Gastrocnemius medialis (tissue), 4 donors: ENCODE results near the gene SLAMF7. TPM values are rescaled to one million over a fixed set of nuclear protein-coding genes. Genes with fewer than 3 reads are reported as not detected.
"Not testable (repeated sequence)": the region's sequence is repeated elsewhere in the genome, so short reads cannot be mapped to it uniquely, and the experiment has no call there.

Source experiments
- ATAC-seq, 2 donors: fragments of 150-250 bp; one replicate each; pipeline ENCODE4 v1.9.1; 2016
- DNase-seq, 2 donors: peaks; one replicate each; pipeline ENCODE4 v3.0.0-alpha.2; 2019
- H3K27ac ChIP-seq, 4 donors: fragments of 200-600 bp; sonication (generic); 1 replicate in 1 of 4; 2 replicates in 3 of 4; pipeline ENCODE4 v1.5.1; 2016 to 2018; ENCODE audit warnings: mild to moderate bottlenecking in 2 of 4, moderate library complexity in 1 of 4
- H3K27me3 ChIP-seq, 3 donors: fragments of 200-600 bp; sonication (generic) in 2 of 3; 1 replicate in 1 of 3; 2 replicates in 2 of 3; pipeline versions ENCODE4 v1.5.1 to v1.6.0; 2016 to 2019; ENCODE audit warnings: mild to moderate bottlenecking in 1 of 3, moderate library complexity in 1 of 3
- H3K36me3 ChIP-seq, 2 donors: fragments of 200-600 bp; sonication (generic) in 1 of 2; one replicate each; pipeline ENCODE4 v1.5.1; 2017 to 2018
- H3K4me1 ChIP-seq, 2 donors: fragments of 200-600 bp; sonication (generic) in 1 of 2; one replicate each; pipeline ENCODE4 v1.5.1; 2016 to 2017; ENCODE audit warnings: mild to moderate bottlenecking in 2 of 2
- H3K4me3 ChIP-seq, 4 donors: fragments of 200-600 bp; sonication (generic) in 3 of 4; 1 replicate in 1 of 4; 2 replicates in 3 of 4; pipeline ENCODE4 v1.5.1; 2016 to 2019; ENCODE audit warnings: mild to moderate bottlenecking in 2 of 4
- H3K9me3 ChIP-seq, 3 donors: fragments of 200-600 bp; sonication (generic) in 2 of 3; 1 replicate in 1 of 3; 2 replicates in 2 of 3; pipeline ENCODE4 v1.5.1; 2016 to 2019
- CTCF ChIP-seq, 5 experiments: fragments of 450-650 bp in 3 of 5; fragments of 200-600 bp in 2 of 5; sonication (generic) in 2 of 5; IDR thresholded peaks in 4 of 5; conservative IDR thresholded peaks in 1 of 5; 1 replicate in 4 of 5; 2 replicates in 1 of 5; pipeline ENCODE4 v1.5.1; 2016 to 2019; ENCODE audit warnings: antibody characterized with exemption in 5 of 5, mild to moderate bottlenecking in 3 of 5, moderate library complexity in 3 of 5
- POLR2A ChIP-seq, 2 donors: fragments of 450-650 bp; IDR thresholded peaks; one replicate each; pipeline ENCODE4 v1.6.1; 2017; ENCODE audit warnings: antibody characterized with exemption in 2 of 2, mild to moderate bottlenecking in 2 of 2, moderate library complexity in 2 of 2
- in situ Hi-C, 4 donors: fragments of 200-750 bp; cut with MboI; loops; one replicate each; pipeline versions ENCODE4 v1.15.0 to v1.8.0; 2017; ENCODE audit warnings: low sequenced_read_pairs in 4 of 4
- intact Hi-C: fragments of 100-400 bp; cut with DNase I; formaldehyde crosslinking; loops from one replicate; pipeline ENCODE4 v1.15.1; 2023; ENCODE audit warnings: low total_unique reads
- total RNA-seq, 4 donors: library from RNA; depleted of rRNA; stranded (reverse); fragments of >200 nt; gene quantifications; one replicate each; pipeline versions ENCODE4 v1.1.0 to v1.2.3, GENCODE V29; 2016

Gene SLAMF7
- under 1 TPM in 1 of 4 donors, not detected in 3; 0.81 TPM for total RNA-seq

DNA sequence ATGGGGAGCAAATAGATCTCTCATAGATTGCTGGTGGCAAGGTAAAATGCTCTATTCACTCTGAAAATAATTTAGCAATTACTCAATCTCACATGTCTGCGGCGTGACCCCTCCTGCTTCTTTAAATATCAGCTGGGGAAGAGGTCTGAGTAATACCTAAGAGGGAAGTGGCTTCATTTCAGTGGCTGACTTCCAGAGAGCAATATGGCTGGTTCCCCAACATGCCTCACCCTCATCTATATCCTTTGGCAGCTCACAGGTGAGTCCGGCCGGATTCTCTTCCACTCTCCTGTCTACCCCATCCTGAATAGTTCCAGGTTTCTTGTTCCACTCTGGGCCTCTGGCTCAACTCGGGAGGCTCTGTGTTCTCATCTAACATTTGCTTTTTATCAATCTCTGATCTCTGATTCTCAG is at the start of gene SLAMF7:
Gene SLAMF7, plus strand, starts transcription at position 150 of the 414 bp plus-strand sequence. Its CDS starts 55 bp downstream, at position 205.
- no peaks in the 10 kb centered on the region for H3K4me1 ChIP-seq
- no peaks in the 10 kb centered on the region for H3K27me3 ChIP-seq
- in situ Hi-C loops (no loop called here), intact Hi-C loops (no loop called here)
- no peaks in the 10 kb centered on the region for H3K9me3 ChIP-seq
- ATAC-seq (no peak), DNase-seq (no peak)
- no peak within 1 kb of the TSS for H3K27ac ChIP-seq
- H3K36me3 ChIP-seq: no peaks in the 10 kb centered on the region
- TF ChIP-seq POLR2A (IDR thresholded peaks at IDR 0.05) (no peak), CTCF (IDR thresholded peaks at IDR 0.05 in 4 of 5, conservative IDR thresholded peaks at IDR 0.05 in 1 of 5) (no peak)
- no peak within 1 kb of the TSS for H3K4me3 ChIP-seq

- H3K27me3 ChIP-seq, in situ Hi-C loops, H3K9me3 ChIP-seq, H3K4me1 ChIP-seq, H3K27ac ChIP-seq, intact Hi-C loops, ATAC-seq, DNase-seq, H3K36me3 ChIP-seq, H3K4me3 ChIP-seq: not testable (repeated sequence)
These were observed 46.7 kb upstream of the SLAMF7 start for GRCh38 chr1:160692390-160692789.

DNA sequence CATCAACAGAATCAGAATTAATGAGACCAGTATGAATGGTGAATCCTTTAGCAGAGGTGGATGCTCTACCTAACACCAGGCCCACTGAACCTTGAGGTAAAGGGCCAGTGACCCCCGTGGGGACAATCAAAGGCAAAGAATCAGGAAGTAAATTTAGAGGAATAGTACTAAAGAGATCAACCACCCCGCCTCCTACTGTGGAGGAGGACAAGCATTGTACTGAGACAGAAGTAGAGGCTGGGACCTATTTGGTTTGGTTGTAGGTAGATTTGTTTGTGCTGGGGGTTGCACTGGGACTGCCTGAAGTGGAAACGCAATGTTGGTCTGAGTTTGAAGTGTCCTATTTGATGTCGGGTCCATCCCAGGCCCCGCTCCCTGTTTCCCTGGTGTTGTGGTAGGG is 36.9 kb upstream of the SLAMF7 start:
- intact Hi-C loops (no loop called here), in situ Hi-C loops (no loop called here)
- Histone ChIP-seq H3K27me3 (no peaks in the 10 kb centered on the region), H3K27ac (no peak overlapping the region), H3K4me3 (no peak overlapping the region), H3K9me3 (no peaks in the 10 kb centered on the region), H3K36me3 (no peaks in the 10 kb centered on the region), H3K4me1 (no peaks in the 10 kb centered on the region)
- DNase-seq: no peak
- no peak for TF ChIP-seq POLR2A (IDR thresholded peaks at IDR 0.05)
- TF ChIP-seq CTCF (IDR thresholded peaks at IDR 0.05 in 4 of 5, conservative IDR thresholded peaks at IDR 0.05 in 1 of 5): no peak
- ATAC-seq: no peak

DNA sequence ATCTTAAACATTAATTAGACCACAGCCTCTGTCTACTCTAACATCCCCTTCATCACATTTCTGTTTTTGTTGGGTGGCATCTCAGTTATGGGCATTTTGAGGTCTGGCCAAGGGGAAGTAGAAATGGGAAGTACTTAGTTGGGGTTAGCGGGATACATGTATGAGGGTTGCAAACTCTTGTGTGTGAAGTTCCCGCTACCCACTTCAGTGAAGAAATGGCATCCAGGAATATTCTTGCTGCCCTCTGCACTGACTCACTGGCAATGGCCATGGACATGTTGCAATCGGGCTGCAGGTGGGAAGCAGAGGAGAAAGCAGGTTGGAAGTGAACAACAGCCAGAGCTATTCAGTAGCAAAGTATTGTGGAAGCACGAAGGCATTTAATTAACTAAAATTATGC is 34.8 kb upstream of the SLAMF7 start:
- H3K27ac ChIP-seq: no peak overlapping the region
- H3K4me1 ChIP-seq: no peaks in the 10 kb centered on the region
- peak in 1 of 2 donors; percentile 23 for ATAC-seq
- in situ Hi-C loops: no loop called here
- H3K4me3 ChIP-seq: no peak overlapping the region
- no peaks in the 10 kb centered on the region for H3K27me3 ChIP-seq
- TF ChIP-seq POLR2A (IDR thresholded peaks at IDR 0.05) (no peak), CTCF (IDR thresholded peaks at IDR 0.05 in 4 of 5, conservative IDR thresholded peaks at IDR 0.05 in 1 of 5) (no peak)
- DNase-seq: peak; percentile 4 to 15
- H3K36me3 ChIP-seq: no peaks in the 10 kb centered on the region
- H3K9me3 ChIP-seq: no peaks in the 10 kb centered on the region
- intact Hi-C loops: no loop called here

DNA sequence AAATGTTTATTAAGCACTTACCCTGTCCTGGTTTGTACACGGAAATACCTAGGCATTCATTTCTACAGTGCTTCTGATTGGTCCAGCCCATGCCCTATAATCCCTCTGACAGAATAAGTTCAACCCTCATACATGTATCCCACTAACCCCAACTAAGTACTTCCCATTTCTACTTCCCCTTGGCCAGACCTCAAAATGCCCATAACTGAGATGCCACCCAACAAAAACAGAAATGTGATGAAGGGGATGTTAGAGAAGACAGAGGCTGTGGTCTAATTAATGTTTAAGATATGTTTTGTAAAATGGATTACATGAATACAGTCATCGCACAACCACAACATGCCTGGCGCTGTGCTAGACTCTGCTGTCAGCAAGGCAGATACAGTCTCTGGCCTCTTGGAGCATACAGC is 33.8 kb upstream of the SLAMF7 start:
- in situ Hi-C loops, ATAC-seq, H3K27ac ChIP-seq: not testable (repeated sequence)

GRCh38 chr1:160705742-160706141 is 33.3 kb upstream of the SLAMF7 start:
- TF ChIP-seq CTCF (IDR thresholded peaks at IDR 0.05 in 4 of 5, conservative IDR thresholded peaks at IDR 0.05 in 1 of 5) (no peak), POLR2A (IDR thresholded peaks at IDR 0.05) (no peak)
- no peaks in the 10 kb centered on the region for H3K4me1 ChIP-seq
- ATAC-seq (no peak), DNase-seq (no peak)
- intact Hi-C loops: no loop called here
- in situ Hi-C loops: no loop called here
- H3K36me3 ChIP-seq: no peaks in the 10 kb centered on the region
- H3K4me3 ChIP-seq: no peak overlapping the region
- H3K27ac ChIP-seq: no peak overlapping the region
- no peaks in the 10 kb centered on the region for H3K9me3 ChIP-seq
- H3K27me3 ChIP-seq: no peaks in the 10 kb centered on the region

More for the DNA sequence above, 33.8 kb upstream of the SLAMF7 start:
- intact Hi-C loops, H3K36me3 ChIP-seq, DNase-seq, H3K4me1 ChIP-seq, H3K4me3 ChIP-seq, H3K9me3 ChIP-seq, H3K27me3 ChIP-seq: not testable (repeated sequence)
